ENCODE results near the gene REC114.
"Not testable (repeated sequence)": the region's sequence is repeated elsewhere in the genome, so short reads cannot be mapped to it uniquely, and the experiment has no call there.

Gene REC114

GRCh38 chr15:73527598-73527997, 84.6 kb downstream of the REC114 start:
- no peak for DNase-seq (ENCODE audit: low read depth in 3 of 3)

GRCh38 chr15:73530649-73531048, 87.7 kb downstream of the REC114 start:
- no peak for DNase-seq (ENCODE audit: low read depth in 3 of 3)

GRCh38 chr15:73538123-73538522, 95.2 kb downstream of the REC114 start:
- DNase-seq (ENCODE audit: low read depth in 3 of 3): no peak

GRCh38 chr15:73538563-73539211, 95.7 kb downstream of the REC114 start:
- DNase-seq (ENCODE audit: low read depth in 3 of 3): no peak

GRCh38 chr15:73539212-73540128, 96.5 kb downstream of the REC114 start:
- no peak for DNase-seq (ENCODE audit: low read depth in 3 of 3)

GRCh38 chr15:73540161-73540560, 97.2 kb downstream of the REC114 start:
- no peak for DNase-seq (ENCODE audit: low read depth in 3 of 3)

- no peak for DNase-seq (ENCODE audit: low read depth in 3 of 3)
These were observed 98.5 kb downstream of the REC114 start for GRCh38 chr15:73541479-73541878.

- not testable (repeated sequence) for DNase-seq (ENCODE audit: low read depth in 3 of 3)
These were observed 106.0 kb downstream of the REC114 start for GRCh38 chr15:73548925-73549324.

- no peak for DNase-seq (ENCODE audit: low read depth in 3 of 3)
These were observed 107.2 kb downstream of the REC114 start for GRCh38 chr15:73550190-73550589.

- DNase-seq (ENCODE audit: low read depth in 3 of 3): no peak
These were observed 112.1 kb downstream of the REC114 start for GRCh38 chr15:73555080-73555479.

- DNase-seq (ENCODE audit: low read depth in 3 of 3): no peak
These were observed 115.6 kb downstream of the REC114 start for GRCh38 chr15:73558529-73558928.

- DNase-seq (ENCODE audit: low read depth in 3 of 3): no peak
These were observed 117.6 kb downstream of the REC114 start for GRCh38 chr15:73560501-73561117.

- DNase-seq (ENCODE audit: low read depth in 3 of 3): no peak
These were observed 121.3 kb downstream of the REC114 start for GRCh38 chr15:73564255-73564654.

- no peak for DNase-seq (ENCODE audit: low read depth in 3 of 3)
These were observed 124.1 kb downstream of the REC114 start for GRCh38 chr15:73567020-73567419.

- DNase-seq (ENCODE audit: low read depth in 3 of 3): no peak
These were observed 125.8 kb downstream of the REC114 start for GRCh38 chr15:73568564-73569280.

GRCh38 chr15:73569361-73569760, 126.4 kb downstream of the REC114 start:
- no peak for DNase-seq (ENCODE audit: low read depth in 3 of 3)

GRCh38 chr15:73570355-73571032, 127.5 kb downstream of the REC114 start:
- DNase-seq (ENCODE audit: low read depth in 3 of 3): no peak

GRCh38 chr15:73571346-73571745, 128.4 kb downstream of the REC114 start:
- DNase-seq (ENCODE audit: low read depth in 3 of 3): no peak

- no peak for DNase-seq (ENCODE audit: low read depth in 3 of 3)
These were observed 129.3 kb downstream of the REC114 start for GRCh38 chr15:73572296-73572695.

GRCh38 chr15:73573037-73573436, 130.1 kb downstream of the REC114 start:
- no peak for DNase-seq (ENCODE audit: low read depth in 3 of 3)

- no peak for DNase-seq (ENCODE audit: low read depth in 3 of 3)
These were observed 130.6 kb downstream of the REC114 start for GRCh38 chr15:73573572-73573971.

Measured in stimulated activated CD4-positive, alpha-beta T cell treated with anti-CD3 and anti-CD28 coated beads, TNF-alpha, amount 100 ng/mL, for 24 hours (primary cell).